GM18858 (cell line): ENCODE data around the gene NFATC2.

Experiments used
- ATAC-seq: cut with Tn5 transposase; IDR thresholded peaks from one replicate; pipeline ENCODE4 v1.9.1; 2021; ENCODE audit not compliant: unreplicated experiment

NFATC2 gene

GRCh38 chr20:51456511-51457509 lies 85.7 kb downstream of the NFATC2 start:
- ATAC-seq, result no peak

GRCh38 chr20:51454250-51454865 lies 88.2 kb downstream of the NFATC2 start:
- no peak for ATAC-seq

- ATAC-seq, result no peak
These were observed 89.7 kb downstream of the NFATC2 start for GRCh38 chr20:51452734-51453365.

GRCh38 chr20:51452091-51452613 lies 90.4 kb downstream of the NFATC2 start:
- no peak for ATAC-seq

- ATAC-seq, result no peak
These were observed 91.0 kb downstream of the NFATC2 start for GRCh38 chr20:51451484-51451883.

GRCh38 chr20:51450984-51451383 lies 91.5 kb downstream of the NFATC2 start:
- no peak for ATAC-seq

GRCh38 chr20:51450221-51450712 lies 92.3 kb downstream of the NFATC2 start:
- no peak for ATAC-seq

- ATAC-seq, result no peak
These were observed 92.9 kb downstream of the NFATC2 start for GRCh38 chr20:51449498-51450220.

- no peak for ATAC-seq
These were observed 94.8 kb downstream of the NFATC2 start for GRCh38 chr20:51447765-51448148.

GRCh38 chr20:51447097-51447764 lies 95.3 kb downstream of the NFATC2 start:
- no peak for ATAC-seq

- no peak for ATAC-seq
These were observed 95.9 kb downstream of the NFATC2 start for GRCh38 chr20:51446656-51447055.

GRCh38 chr20:51446230-51446629 lies 96.3 kb downstream of the NFATC2 start:
- no peak for ATAC-seq

- ATAC-seq, result no peak
These were observed 96.9 kb downstream of the NFATC2 start for GRCh38 chr20:51445591-51445990.

- ATAC-seq, result no peak
These were observed 97.5 kb downstream of the NFATC2 start for GRCh38 chr20:51444922-51445438.

GRCh38 chr20:51444467-51444866 lies 98.1 kb downstream of the NFATC2 start:
- ATAC-seq, result no peak

GRCh38 chr20:51442602-51443001 lies 99.9 kb downstream of the NFATC2 start:
- ATAC-seq, result no peak

GRCh38 chr20:51440589-51440988 lies 101.9 kb downstream of the NFATC2 start:
- no peak for ATAC-seq

- ATAC-seq, result no peak
These were observed 103.3 kb downstream of the NFATC2 start for GRCh38 chr20:51439160-51439689.

- ATAC-seq, result no peak
These were observed 104.4 kb downstream of the NFATC2 start for GRCh38 chr20:51438136-51438535.
